ENCODE measurements around the gene CEBPE. TPM values are rescaled to one million over a fixed set of nuclear protein-coding genes. Genes with fewer than 3 reads are reported as not detected.

The CEBPE gene
- polyA plus RNA-seq, 1 donor = not detected

GRCh38 chr14:23074906-23075305 is 44.1 kb downstream of the CEBPE start:
- DNase-seq = no peak

GRCh38 chr14:23071921-23072539 is 47.0 kb downstream of the CEBPE start:
- DNase-seq = no peak

DNA sequence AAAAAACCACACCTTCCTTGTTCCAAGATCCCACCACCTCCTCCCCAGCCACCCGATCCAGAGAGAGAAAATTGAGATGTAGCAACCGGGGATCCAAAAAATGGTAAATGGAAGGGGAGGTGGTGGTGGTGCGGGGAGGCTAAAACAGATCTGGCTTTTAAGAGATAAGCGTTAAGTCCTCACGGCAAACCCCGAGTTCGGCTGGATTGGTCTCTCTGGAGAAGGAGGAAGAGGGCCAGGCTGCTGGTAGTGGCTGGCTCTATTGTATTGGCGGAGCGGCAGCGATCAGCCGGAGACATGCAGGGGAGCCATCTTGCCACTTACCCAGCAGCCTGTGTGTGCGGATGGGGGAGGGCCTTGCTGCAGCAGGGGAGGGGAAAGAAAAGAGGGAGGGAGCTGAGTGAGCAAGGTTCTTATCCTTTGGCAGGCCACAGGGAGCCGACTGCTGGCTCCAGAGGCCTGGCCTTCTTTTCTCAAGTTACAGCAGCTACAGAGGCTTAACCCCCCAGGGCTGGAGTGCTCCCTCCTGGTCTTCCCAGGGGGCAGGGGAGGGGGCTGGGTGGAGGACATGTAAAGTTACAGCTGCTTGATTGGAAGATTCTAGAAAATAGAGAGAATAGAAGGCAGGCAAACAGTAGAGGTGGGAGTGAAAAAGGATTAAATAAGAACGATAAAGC is 47.7 kb downstream of the CEBPE start:
- DNase-seq = peak; percentile 87

GRCh38 chr14:23070262-23071129 is 48.6 kb downstream of the CEBPE start:
- DNase-seq = no peak

GRCh38 chr14:23069413-23069806 is 49.6 kb downstream of the CEBPE start:
- DNase-seq = no peak

DNA sequence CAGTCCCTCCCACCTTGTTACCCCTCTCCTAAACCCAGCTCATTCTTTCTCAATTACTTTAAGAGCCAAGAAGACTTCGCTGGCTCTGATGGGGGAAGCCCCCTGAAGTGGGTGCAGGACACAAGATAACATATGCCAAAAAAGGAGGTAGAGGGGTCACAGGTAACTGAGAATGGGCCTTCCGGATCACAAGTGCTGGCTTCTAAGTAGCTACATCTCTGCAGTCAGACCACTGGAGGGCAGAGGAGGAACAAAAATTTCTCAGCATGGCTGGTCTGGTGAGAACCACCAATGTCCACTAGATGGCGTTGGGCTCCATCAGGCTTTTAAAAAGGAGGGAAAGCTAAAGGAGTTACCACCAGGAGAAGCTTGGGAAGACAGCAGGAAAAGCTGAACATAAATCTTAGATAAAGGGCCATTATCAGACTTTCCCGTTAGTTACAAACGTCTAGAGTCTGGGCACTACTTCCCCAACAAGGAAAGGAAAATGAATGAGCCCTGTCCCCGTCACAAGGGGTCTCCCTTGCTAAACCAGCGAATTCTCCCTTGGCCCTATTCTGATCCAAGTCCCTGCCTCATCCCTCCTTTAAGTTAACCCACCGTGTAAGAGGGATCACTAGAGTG is 50.2 kb downstream of the CEBPE start:
- peak; percentile 85 for DNase-seq

GRCh38 chr14:23067847-23068788 is 50.9 kb downstream of the CEBPE start:
- no peak for DNase-seq

Other genes with a start within 250 kb of the CEBPE start
- 41.4 TPM for gene LRP10, start 247.5 kb downstream of the CEBPE start, polyA plus RNA-seq (ENCODE audit: insufficient read length)
- 0.23 TPM for gene REM2, start 236.0 kb downstream of the CEBPE start, polyA plus RNA-seq (ENCODE audit: insufficient read length)
- gene RBM23, start 200.1 kb downstream of the CEBPE start, polyA plus RNA-seq (ENCODE audit: insufficient read length) = 55.8 TPM
- 66.8 TPM for gene PRMT5, start 189.9 kb downstream of the CEBPE start, polyA plus RNA-seq (ENCODE audit: insufficient read length)
- gene HAUS4, start 162.2 kb downstream of the CEBPE start, polyA plus RNA-seq (ENCODE audit: insufficient read length) = 32.7 TPM
- gene AJUBA, start 136.7 kb downstream of the CEBPE start, polyA plus RNA-seq (ENCODE audit: insufficient read length) = 57.8 TPM
- gene C14orf93, start 109.1 kb downstream of the CEBPE start, polyA plus RNA-seq (ENCODE audit: insufficient read length) = 11.6 TPM
- 228 TPM for gene PSMB5, start 84.4 kb downstream of the CEBPE start, polyA plus RNA-seq (ENCODE audit: insufficient read length)
- gene PSMB11, start 77.0 kb downstream of the CEBPE start, polyA plus RNA-seq (ENCODE audit: insufficient read length) = not detected
- 4.0 TPM for gene CDH24, start 61.7 kb downstream of the CEBPE start, polyA plus RNA-seq (ENCODE audit: insufficient read length)
- gene ACIN1, start 24.1 kb downstream of the CEBPE start, polyA plus RNA-seq (ENCODE audit: insufficient read length) = 143 TPM
- gene C14orf119, start 23.8 kb downstream of the CEBPE start, polyA plus RNA-seq (ENCODE audit: insufficient read length) = 42.4 TPM
- not detected for gene CIROP, start 14.3 kb downstream of the CEBPE start, polyA plus RNA-seq (ENCODE audit: insufficient read length)
- 5.6 TPM for gene SLC7A8, start 64.4 kb upstream of the CEBPE start, polyA plus RNA-seq (ENCODE audit: insufficient read length)
- gene RNF212B, start 118.7 kb upstream of the CEBPE start, polyA plus RNA-seq (ENCODE audit: insufficient read length) = 0.62 TPM
- gene HOMEZ, start 166.9 kb upstream of the CEBPE start, polyA plus RNA-seq (ENCODE audit: insufficient read length) = 11.2 TPM
- 16.8 TPM for gene PPP1R3E, start 183.6 kb upstream of the CEBPE start, polyA plus RNA-seq (ENCODE audit: insufficient read length)
- 35.6 TPM for gene BCL2L2, start 187.6 kb upstream of the CEBPE start, polyA plus RNA-seq (ENCODE audit: insufficient read length)
- 112 TPM for gene PABPN1, start 202.2 kb upstream of the CEBPE start, polyA plus RNA-seq (ENCODE audit: insufficient read length)
- gene SLC22A17, start 233.6 kb upstream of the CEBPE start, polyA plus RNA-seq (ENCODE audit: insufficient read length) = 21.2 TPM
- 56.9 TPM for gene EFS, start 245.9 kb upstream of the CEBPE start, polyA plus RNA-seq (ENCODE audit: insufficient read length)